Stomach (tissue), 4 donors: Measurements from ENCODE around the gene KLHL22.

Experiments used
- EP300 ChIP-seq: sonication (generic); formaldehyde crosslinking; IDR thresholded peaks from one replicate; pipeline ENCODE4 v1.6.1; 2017; ENCODE audit warnings: antibody characterized with exemption
- POLR2AphosphoS5 ChIP-seq, 3 donors: sonication (generic); formaldehyde crosslinking; IDR thresholded peaks; one replicate each; pipeline ENCODE4 v1.6.1; 2016; ENCODE audit warnings: antibody characterized with exemption in 3 of 3
- TF ChIP-seq, protein P1 (sequence below), 7 experiments: fragments of 450-650 bp in 4 of 7; fragments of 200-600 bp in 3 of 7; sonication (generic) in 3 of 7; IDR thresholded peaks; one replicate each; pipeline ENCODE4 v1.5.1; 2016 to 2019; ENCODE audit warnings: antibody characterized with exemption in 7 of 7, control low read depth in 2 of 7, mild to moderate bottlenecking in 1 of 7

DNA sequence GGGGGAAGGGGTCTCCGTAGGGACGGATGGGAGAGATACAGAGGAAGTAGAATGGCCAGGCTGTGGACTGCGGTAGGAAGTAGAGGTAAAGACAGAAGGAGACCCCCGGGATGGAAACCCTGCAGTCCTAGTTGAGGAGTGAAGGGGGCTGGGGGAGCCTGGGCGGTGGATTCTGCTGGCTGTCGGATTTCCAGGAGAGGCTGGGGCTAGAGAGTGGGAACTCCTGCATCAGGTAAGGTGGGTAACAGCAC is 57.2 kb downstream of the KLHL22 start:
- TF ChIP-seq, protein P1, sequence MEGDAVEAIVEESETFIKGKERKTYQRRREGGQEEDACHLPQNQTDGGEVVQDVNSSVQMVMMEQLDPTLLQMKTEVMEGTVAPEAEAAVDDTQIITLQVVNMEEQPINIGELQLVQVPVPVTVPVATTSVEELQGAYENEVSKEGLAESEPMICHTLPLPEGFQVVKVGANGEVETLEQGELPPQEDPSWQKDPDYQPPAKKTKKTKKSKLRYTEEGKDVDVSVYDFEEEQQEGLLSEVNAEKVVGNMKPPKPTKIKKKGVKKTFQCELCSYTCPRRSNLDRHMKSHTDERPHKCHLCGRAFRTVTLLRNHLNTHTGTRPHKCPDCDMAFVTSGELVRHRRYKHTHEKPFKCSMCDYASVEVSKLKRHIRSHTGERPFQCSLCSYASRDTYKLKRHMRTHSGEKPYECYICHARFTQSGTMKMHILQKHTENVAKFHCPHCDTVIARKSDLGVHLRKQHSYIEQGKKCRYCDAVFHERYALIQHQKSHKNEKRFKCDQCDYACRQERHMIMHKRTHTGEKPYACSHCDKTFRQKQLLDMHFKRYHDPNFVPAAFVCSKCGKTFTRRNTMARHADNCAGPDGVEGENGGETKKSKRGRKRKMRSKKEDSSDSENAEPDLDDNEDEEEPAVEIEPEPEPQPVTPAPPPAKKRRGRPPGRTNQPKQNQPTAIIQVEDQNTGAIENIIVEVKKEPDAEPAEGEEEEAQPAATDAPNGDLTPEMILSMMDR (IDR thresholded peaks at IDR 0.05) = no peak
- TF ChIP-seq POLR2AphosphoS5 (IDR thresholded peaks at IDR 0.05) (no peak), EP300 (no peak)
